GM12878 (cell line): ENCODE results near the gene SPAG17. TPM values are rescaled to one million over a fixed set of nuclear protein-coding genes. Genes with fewer than 3 reads are reported as not detected.

Experiments
- ATAC-seq: fragments of 200-7000 bp; cut with Tn5 transposase; 3 replicates; pipeline ENCODE4 v1.9.1; 2020; ENCODE audit warnings: mild to moderate bottlenecking, moderate library complexity
- BruUV-seq: library from RNA; stranded (reverse); fragments of 400-500 nt; replicated peaks from 2 replicates; lab custom pipeline; 2021; lab: Mats Ljungman, UMichigan
- CTCF ChIA-PET: fragments of 300-600 bp; sonication (Branson Sonifier 250); formaldehyde crosslinking; extraction: SDS; loops from one replicate; lab custom pipeline; 2021; ENCODE audit warnings: inconsistent platforms; lab: Yijun Ruan, JAX
- POLR2A ChIA-PET: fragments of 350-600 bp; formaldehyde crosslinking; extraction: SDS; loops from one replicate; lab custom pipeline; 2021; ENCODE audit warnings: inconsistent platforms; lab: Charles Lee
- RAD21 ChIA-PET: fragments of 300-600 bp; sonication (Branson Sonifier 250); formaldehyde crosslinking; loops from one replicate; lab custom pipeline; 2023; ENCODE audit warnings: antibody characterized with exemption; ENCODE audit not compliant: unreplicated experiment; lab: Charles Lee
- SMC1A ChIA-PET: fragments of 300-600 bp; sonication (Branson Sonifier 250); formaldehyde crosslinking; loops from one replicate; lab custom pipeline; 2023; ENCODE audit not compliant: unreplicated experiment, uncharacterized antibody; lab: Charles Lee
- DNase-seq: peaks from one replicate; pipeline ENCODE4 v3.0.0-alpha.2; 2011; ENCODE audit warnings: low read depth, low spot score
- FAIRE-seq: peaks from 3 replicates; lab custom pipeline; 2011; peaks lifted over from hg19 to GRCh38; lab: Jason Lieb, UNC
- H2AFZ ChIP-seq: 2 replicates; pipeline ENCODE4 v1.6.0; 2011; ENCODE audit warnings: low read depth, low read length, control low read depth; ENCODE audit not compliant: control insufficient read depth
- H3K27ac ChIP-seq: 2 replicates; pipeline ENCODE4 v1.5.1; 2011; ENCODE audit warnings: control low read depth; ENCODE audit not compliant: control insufficient read depth, insufficient read depth
- H3K27me3 ChIP-seq, 2 experiments: replicated peaks in 1 of 2; 2 replicates each; pipeline versions ENCODE4 v1.6.0 to v1.6.1; 2011; ENCODE audit warnings: low read length in 1 of 2; ENCODE audit not compliant: control insufficient read depth in 2 of 2, insufficient read depth in 2 of 2
- H3K36me3 ChIP-seq, 2 experiments: 2 replicates each; pipeline ENCODE4 v1.5.1; 2011; ENCODE audit warnings: low read length in 1 of 2; ENCODE audit not compliant: control insufficient read depth in 2 of 2, insufficient read depth in 2 of 2
- H3K4me1 ChIP-seq: 2 replicates; pipeline ENCODE4 v1.6.1; 2011; ENCODE audit warnings: mild to moderate bottlenecking, low read length, moderate library complexity, mixed read lengths; ENCODE audit not compliant: control insufficient read depth, insufficient read depth
- H3K4me2 ChIP-seq: 2 replicates; pipeline ENCODE4 v1.6.0; 2011; ENCODE audit warnings: control low read depth; ENCODE audit not compliant: control insufficient read depth, insufficient read depth
- H3K4me3 ChIP-seq: fragments of 200-600 bp; sonication (generic); 2 replicates; pipeline ENCODE4 v1.5.1; 2016
- H3K79me2 ChIP-seq: 2 replicates; pipeline ENCODE4 v1.6.0; 2011; ENCODE audit warnings: low read length; ENCODE audit not compliant: control insufficient read depth, insufficient read depth
- H3K9ac ChIP-seq: 2 replicates; pipeline ENCODE4 v1.8.0; 2011; ENCODE audit warnings: low read length, control low read depth, mixed read lengths; ENCODE audit not compliant: control insufficient read depth, insufficient read depth
- H3K9me3 ChIP-seq: replicated peaks from 3 replicates; pipeline ENCODE4 v1.5.1; 2011; ENCODE audit warnings: mild to moderate bottlenecking, low read length; ENCODE audit not compliant: control insufficient read depth, insufficient read depth
- H4K20me1 ChIP-seq: 2 replicates; pipeline ENCODE4 v1.6.0; 2011; ENCODE audit not compliant: control insufficient read depth, insufficient read depth
- BACH1 ChIP-seq: fragments of 450-650 bp; IDR thresholded peaks from 2 replicates; pipeline ENCODE4 v1.6.1; 2017; ENCODE audit warnings: mild to moderate bottlenecking, borderline replicate concordance
- BHLHE40 ChIP-seq, 2 experiments: fragments of 450-650 bp in 1 of 2; IDR thresholded peaks; 2 replicates each; pipeline ENCODE4 v1.6.1; 2011 to 2017; ENCODE audit warnings: low read depth in 2 of 2, borderline replicate concordance in 1 of 2, improper control_type of control experiment in 1 of 2, low read length in 1 of 2, mild to moderate bottlenecking in 1 of 2
- CEBPB ChIP-seq, 2 experiments: fragments of 150-350 bp in 1 of 2; IDR thresholded peaks; 2 replicates each; pipeline ENCODE4 v1.6.1; 2012 to 2014; ENCODE audit warnings: low read depth in 2 of 2, low read length in 2 of 2, borderline replicate concordance in 1 of 2, inconsistent platforms in 1 of 2
- CHD4 ChIP-seq: fragments of 200-600 bp; sonication (generic); IDR thresholded peaks from 2 replicates; pipeline ENCODE4 v1.6.1; 2016; ENCODE audit warnings: mild to moderate bottlenecking
- FOXK2 ChIP-seq: fragments of 450-650 bp; IDR thresholded peaks from 2 replicates; pipeline ENCODE4 v1.6.1; 2017; ENCODE audit warnings: mild to moderate bottlenecking, moderate library complexity
- GATAD2B ChIP-seq: fragments of 450-650 bp; conservative IDR thresholded peaks from 2 replicates; pipeline ENCODE4 v1.6.1; 2017; ENCODE audit warnings: low read depth, mild to moderate bottlenecking, moderate library complexity
- IKZF1 ChIP-seq: fragments of 450-650 bp; conservative IDR thresholded peaks from 2 replicates; pipeline ENCODE4 v1.6.1; 2017; ENCODE audit warnings: antibody characterized with exemption, mild to moderate bottlenecking
- POLR2AphosphoS2 ChIP-seq: IDR thresholded peaks from 2 replicates; pipeline ENCODE4 v1.6.1; 2011; ENCODE audit warnings: low read depth, mild to moderate bottlenecking, low read length, improper control_type of control experiment, moderate library complexity
- SIN3A ChIP-seq: IDR thresholded peaks from 2 replicates; pipeline ENCODE4 v1.6.1; 2012; ENCODE audit warnings: low read depth, low read length, improper control_type of control experiment
- SRF ChIP-seq, 2 experiments: IDR thresholded peaks; 2 replicates each; pipeline ENCODE4 v1.6.1; 2011; ENCODE audit warnings: low read depth in 2 of 2, low read length in 2 of 2, mild to moderate bottlenecking in 1 of 2, moderate library complexity in 1 of 2
- STAT3 ChIP-seq: IDR thresholded peaks from 2 replicates; pipeline ENCODE4 v1.6.1; 2011; ENCODE audit warnings: low read depth, low read length, improper control_type of control experiment
- TAF1 ChIP-seq: IDR thresholded peaks from 2 replicates; pipeline ENCODE4 v1.6.1; 2011; ENCODE audit warnings: mild to moderate bottlenecking, low read depth, low read length, borderline replicate concordance
- ZSCAN29 ChIP-seq: fragments of 450-650 bp; IDR thresholded peaks from 2 replicates; pipeline ENCODE4 v1.6.1; 2017; ENCODE audit warnings: mild to moderate bottlenecking, moderate library complexity
- WGBS: methylation state at CpG from one replicate; pipeline ENCODE4 v1.1.6; 2016; ENCODE audit warnings: low lambda C conversion rate; ENCODE audit not compliant: insufficient replicate concordance, insufficient coverage; ENCODE audit errors: missing lambda C conversion rate; 5-methylcytosine and 5-hydroxymethylcytosine counted together
- in situ Hi-C: fragments of 300-500 bp; cut with MboI; formaldehyde crosslinking; loops from 9 replicates; pipeline ENCODE4 v1.14.3; 2018; ENCODE audit warnings: mixed read lengths
- intact Hi-C: fragments of 100-400 bp; cut with micrococcal nuclease; formaldehyde crosslinking; loops from one replicate; pipeline ENCODE4 v1.14.2; 2022; ENCODE audit not compliant: unreplicated experiment
- polyA plus RNA-seq, 11 experiments: library from polyadenylated mRNA; depleted of rRNA in 4 of 11; unstranded in 6 of 11; stranded (reverse) in 5 of 11; fragments of >200 nt; fragmentation: Nextera tagmentation in 4 of 11; fragmentation: Illumina TruSeq in 1 of 11; extraction: Ambion mirVana in 4 of 11; extraction: Trizol in 1 of 11; gene quantifications; 1 replicate in 1 of 11; 2 replicates in 10 of 11; pipeline versions ENCODE4 v1.2.1 to v1.2.3, GENCODE V29; 2011 to 2016; ENCODE audit warnings: inconsistent platforms in 2 of 11, missing spikeins in 2 of 11, low read depth in 1 of 11
- total RNA-seq, 4 experiments: library from RNA; depleted of rRNA in 3 of 4; stranded (reverse); fragments of >200 nt in 3 of 4; fragmentation: Illumina TruSeq in 1 of 4; extraction: Trizol in 1 of 4; gene quantifications; 2 replicates each; pipeline versions ENCODE4 v1.2.1 to v1.2.3, GENCODE V29; 2013 to 2021

The SPAG17 gene
- total and polyA plus RNA-seq, 10 of the 15 experiments (the other 5 are each of a cell fraction or from before 2014, with no cell fraction given): 0.02 to 0.16 (median 0.03) TPM; not detected in 7

DNA sequence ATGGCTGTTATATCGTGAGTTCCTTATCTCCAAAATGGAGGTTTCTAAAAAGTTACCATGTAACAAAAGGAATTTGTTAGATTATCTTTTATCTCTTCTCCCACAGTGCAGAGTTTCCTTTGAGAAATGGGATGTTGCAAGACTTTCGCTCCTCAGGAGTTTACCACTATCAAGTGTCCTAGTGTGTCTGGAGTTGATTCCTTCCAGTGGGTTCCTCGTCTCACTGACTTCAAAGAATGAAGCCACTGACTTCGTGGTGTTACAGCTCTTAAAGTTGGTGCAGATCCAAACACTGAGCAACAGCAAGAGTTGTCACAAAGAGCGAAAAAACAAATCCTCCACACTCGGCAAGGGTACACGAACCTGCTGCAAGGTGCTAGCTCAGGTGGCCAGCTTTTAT, 37.0 kb downstream of the SPAG17 start (continued):
- TF ChIP-seq TAF1: no peak
- no peak for TF ChIP-seq SIN3A
- no peak for TF ChIP-seq SRF (IDR thresholded peaks at IDR 0.05; ENCODE audit: low read depth in 2 of 2, low read length in 2 of 2)
- TF ChIP-seq, all 136 proteins: peak for 0

DNA sequence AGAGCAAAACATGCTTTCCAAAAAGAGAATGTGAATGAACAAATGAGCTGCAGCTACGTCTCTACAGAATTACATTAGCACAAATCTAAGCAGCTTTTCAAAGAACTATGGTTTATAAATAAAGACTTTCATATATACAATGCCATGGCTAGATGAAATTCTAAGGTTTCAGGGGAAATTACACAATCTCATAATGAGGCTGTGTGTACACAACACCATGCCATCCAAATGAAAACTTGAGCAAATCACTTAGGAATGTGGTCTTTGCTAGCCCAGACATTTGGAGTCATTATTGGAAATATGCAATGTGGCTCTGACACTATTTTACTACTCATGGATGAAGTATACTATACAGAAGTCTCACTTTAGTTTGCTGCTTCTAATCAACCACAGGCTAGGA, 37.5 kb downstream of the SPAG17 start:
- no peaks in the 10 kb centered on the region for H3K79me2 ChIP-seq
- H2AFZ ChIP-seq: no peak overlapping the region
- intact Hi-C loops: no loop called here
- ChIA-PET SMC1A (interaction anchor here (0.9 kb wide), 1 partner anchor 812 kb away, joined by 3 read pairs; no protein-coding TSS in a partner anchor), RAD21 (no interaction called here), CTCF (interaction anchor here (1.4 kb wide), 1 partner anchor 1128 kb away, joined by 5 read pairs; no protein-coding TSS in a partner anchor), POLR2A (no interaction called here)
- no peak overlapping the region for H3K4me3 ChIP-seq
- H3K4me2 ChIP-seq: no peak overlapping the region
- no peak for TF ChIP-seq IKZF1
- no peak for TF ChIP-seq CEBPB (IDR thresholded peaks at IDR 0.05; ENCODE audit: borderline replicate concordance in 1 of 2, low read depth in 2 of 2, low read length in 2 of 2)
- no peak for TF ChIP-seq BACH1
- no peak for TF ChIP-seq FOXK2
- no peak for TF ChIP-seq STAT3
- no peak for TF ChIP-seq GATAD2B
- TF ChIP-seq BHLHE40 (IDR thresholded peaks at IDR 0.05; ENCODE audit: borderline replicate concordance in 1 of 2, low read depth in 2 of 2, low read length in 1 of 2): no peak
- no peak for TF ChIP-seq CHD4
- no peak for TF ChIP-seq ZSCAN29
- TF ChIP-seq POLR2AphosphoS2: no peak
- WGBS: 0% methylated on average over 1 of the region's 1 CpG
- H3K9ac ChIP-seq: no peak overlapping the region
- no peaks in the 10 kb centered on the region for H3K36me3 ChIP-seq
- DNase-seq (no peak), FAIRE-seq (no peak), ATAC-seq (no peak)
- H3K9me3 ChIP-seq: no peaks in the 10 kb centered on the region
- in situ Hi-C loops: no loop called here
- no peaks in the 10 kb centered on the region for H3K4me1 ChIP-seq
- no peak overlapping the region for H3K27ac ChIP-seq
- no TSS peak for BruUV-seq
- no peaks in the 10 kb centered on the region for H4K20me1 ChIP-seq
- H3K27me3 ChIP-seq: no peaks in the 10 kb centered on the region
